Testis (tissue), 3 donors: ENCODE data around the gene TUBG2. TPM values are rescaled to one million over a fixed set of nuclear protein-coding genes. Genes with fewer than 3 reads are reported as not detected.

Source experiments
- DNase-seq: peaks from one replicate; pipeline ENCODE4 v3.0.0-alpha.2; 2019
- H3K27ac ChIP-seq, 2 donors: fragments of 200-600 bp; sonication (generic); one replicate each; pipeline ENCODE4 v1.5.1; 2019
- H3K27me3 ChIP-seq: fragments of 200-600 bp; sonication (generic); one replicate; pipeline ENCODE4 v1.5.1; 2019
- H3K36me3 ChIP-seq: fragments of 200-600 bp; sonication (generic); one replicate; pipeline ENCODE4 v1.5.1; 2017; ENCODE audit warnings: low read depth; ENCODE audit errors: missing control alignments
- H3K4me1 ChIP-seq: fragments of 200-600 bp; sonication (generic); one replicate; pipeline ENCODE4 v1.5.1; 2019
- H3K4me3 ChIP-seq, 2 donors: fragments of 200-600 bp; sonication (generic); one replicate each; pipeline ENCODE4 v1.5.1; 2017 to 2019
- H3K9me3 ChIP-seq: fragments of 200-600 bp; sonication (generic); one replicate; pipeline ENCODE4 v1.5.1; 2017
- CTCF ChIP-seq, 3 experiments: fragments of 450-650 bp in 2 of 3; fragments of 200-600 bp in 1 of 3; sonication (generic) in 1 of 3; IDR thresholded peaks; one replicate each; pipeline ENCODE4 v1.5.1; 2016 to 2019; ENCODE audit warnings: antibody characterized with exemption in 3 of 3, mild to moderate bottlenecking in 2 of 3, moderate library complexity in 1 of 3
- POLR2A ChIP-seq: fragments of 450-650 bp; IDR thresholded peaks from one replicate; pipeline ENCODE4 v1.6.1; 2017; ENCODE audit warnings: antibody characterized with exemption, mild to moderate bottlenecking, moderate library complexity
- WGBS, 2 donors: methylation state at CpG; one replicate each; pipeline ENCODE4 v1.1.5; 2018; 5-methylcytosine and 5-hydroxymethylcytosine counted together
- intact Hi-C: fragments of 100-400 bp; cut with DNase I; formaldehyde crosslinking; loops from one replicate; pipeline ENCODE4 v1.15.1; 2023; ENCODE audit warnings: low total_unique reads
- polyA plus RNA-seq: library from polyadenylated mRNA; stranded (reverse); fragments of 350-450 nt; fragmentation: Illumina TruSeq; extraction: RNeasy Lipid Tissue Mini Kit (QIAGEN cat#74804); gene quantifications from one replicate; pipeline ENCODE4 v1.2.3, GENCODE V29; 2014; ENCODE audit warnings: low read depth, low replicate concordance; ENCODE audit not compliant: insufficient read depth
- total RNA-seq, 2 donors: library from RNA; depleted of rRNA; stranded (reverse); fragments of >200 nt; gene quantifications; one replicate each; pipeline ENCODE4 v1.2.3, GENCODE V29; 2016

The TUBG2 gene
- total and polyA plus RNA-seq, 3 donors from 2014 or later: 30.6 to 57.5 (median 50.4) TPM

- Histone ChIP-seq H3K9me3 (no peaks in the 10 kb centered on the region), H3K36me3 (no peaks in the 10 kb centered on the region), H3K4me1 (peaks cover 74% of the 10 kb centered on the region), H3K27ac (no peak overlapping the region), H3K4me3 (no peak overlapping the region), H3K27me3 (no peaks in the 10 kb centered on the region)
- intact Hi-C loops: loop anchor here (10.0 kb wide), 1 partner anchor 97 kb away; the partner anchor contains the start of gene PSMC3IP
- DNase-seq: no peak
- no peak for TF ChIP-seq POLR2A
- TF ChIP-seq CTCF (IDR thresholded peaks at IDR 0.05): no peak
- 57 to 75% methylated on average over 20 to 28 of the region's 28 CpGs for WGBS, 2 donors
Observed at GRCh38 chr17:42672038-42672437, 13.0 kb downstream of the TUBG2 start.

- Histone ChIP-seq H3K27me3 (no peaks in the 10 kb centered on the region), H3K36me3 (no peaks in the 10 kb centered on the region), H3K4me1 (peaks cover 67% of the 10 kb centered on the region), H3K27ac (peak overlapping the region; percentile 90 to 91), H3K4me3 (no peak overlapping the region), H3K9me3 (no peaks in the 10 kb centered on the region)
- peak; percentile 53 for DNase-seq
- 41 to 69% methylated on average over 2 to 22 of the region's 30 CpGs for WGBS, 2 donors
- TF ChIP-seq CTCF (IDR thresholded peaks at IDR 0.05) (no peak), POLR2A (no peak)
- intact Hi-C loops: loop anchor here (10.0 kb wide), 1 partner anchor 99 kb away; the partner anchor contains the start of gene PSMC3IP
Observed at GRCh38 chr17:42673266-42673884, 14.3 kb downstream of the TUBG2 start.

GRCh38 chr17:42673885-42674754 is 15.0 kb downstream of the TUBG2 start:
- H3K36me3 ChIP-seq: no peaks in the 10 kb centered on the region
- 7 to 13% methylated on average over 2 to 32 of the region's 32 CpGs for WGBS, 2 donors
- H3K9me3 ChIP-seq: no peaks in the 10 kb centered on the region
- peak in 2 of 3 experiments; percentile 23 to 32 for TF ChIP-seq CTCF (IDR thresholded peaks at IDR 0.05)
- TF ChIP-seq POLR2A: no peak
- peak; percentile 65 for DNase-seq
- H3K27ac ChIP-seq: peak overlapping the region; percentile 90 to 91
- H3K4me1 ChIP-seq: peaks cover 67% of the 10 kb centered on the region
- intact Hi-C loops: loop anchor here (10.0 kb wide), 1 partner anchor 99 kb away; the partner anchor contains the start of gene PSMC3IP
- no peaks in the 10 kb centered on the region for H3K27me3 ChIP-seq
- H3K4me3 ChIP-seq: peak overlapping the region in 1 of 2 donors; percentile 89

- no peak for DNase-seq
- no peaks in the 10 kb centered on the region for H3K36me3 ChIP-seq
- peaks cover 68% of the 10 kb centered on the region for H3K4me1 ChIP-seq
- 29 to 34% methylated on average over 5 to 9 of the region's 9 CpGs for WGBS, 2 donors
- intact Hi-C loops: loop anchor here (10.0 kb wide), 1 partner anchor 100 kb away; the partner anchor contains the start of gene PSMC3IP
- no peaks in the 10 kb centered on the region for H3K27me3 ChIP-seq
- H3K27ac ChIP-seq: peak overlapping the region; percentile 90 to 91
- TF ChIP-seq POLR2A (no peak), CTCF (IDR thresholded peaks at IDR 0.05) (no peak)
- H3K9me3 ChIP-seq: no peaks in the 10 kb centered on the region
- peak overlapping the region; percentile 89 to 91 for H3K4me3 ChIP-seq
Observed at GRCh38 chr17:42674755-42675347, 15.8 kb downstream of the TUBG2 start.
